Heart left ventricle (tissue), 16 donors: ENCODE measurements around the gene HPSE2. TPM values are rescaled to one million over a fixed set of nuclear protein-coding genes. Genes with fewer than 3 reads are reported as not detected.

Source experiments
- ATAC-seq, 4 donors: fragments of 200-7000 bp; cut with Tn5 transposase; one replicate each; pipeline ENCODE4 v1.9.1; 2020 to 2022; ENCODE audit warnings: moderate library complexity in 4 of 4, mild to moderate bottlenecking in 3 of 4, moderate number of reproducible peaks in 1 of 4
- DNase-seq, 5 donors: peaks; one replicate each; pipeline ENCODE4 v3.0.0-alpha.2; 2020
- H3K27ac ChIP-seq, 12 donors: fragments of 200-600 bp; sonication (generic) in 4 of 12; one replicate each; pipeline versions ENCODE4 v1.5.0 to v1.8.0; 2016 to 2022; ENCODE audit warnings: mild to moderate bottlenecking in 2 of 12
- H3K27me3 ChIP-seq, 9 donors: fragments of 200-600 bp; sonication (generic) in 2 of 9; one replicate each; pipeline versions ENCODE4 v1.5.1 to v1.8.0; 2016 to 2022; ENCODE audit warnings: mild to moderate bottlenecking in 3 of 9
- H3K36me3 ChIP-seq, 9 donors: fragments of 200-600 bp; sonication (generic) in 2 of 9; one replicate each; pipeline versions ENCODE4 v1.5.0 to v1.8.0; 2018 to 2022; ENCODE audit warnings: mild to moderate bottlenecking in 2 of 9
- H3K4me1 ChIP-seq, 12 donors: fragments of 200-600 bp; sonication (generic) in 4 of 12; one replicate each; pipeline versions ENCODE4 v1.5.0 to v1.8.0; 2016 to 2022; ENCODE audit warnings: mild to moderate bottlenecking in 3 of 12
- H3K4me3 ChIP-seq, 12 donors: fragments of 200-600 bp; sonication (generic) in 4 of 12; one replicate each; pipeline versions ENCODE4 v1.5.0 to v1.8.0; 2017 to 2022; ENCODE audit warnings: mild to moderate bottlenecking in 9 of 12, moderate library complexity in 4 of 12
- H3K9me3 ChIP-seq, 12 donors: fragments of 200-600 bp; sonication (generic) in 4 of 12; one replicate each; pipeline versions ENCODE4 v1.5.0 to v1.8.0; 2016 to 2022; ENCODE audit warnings: mild to moderate bottlenecking in 1 of 12
- POLR2A ChIP-seq, 2 donors: fragments of 450-650 bp; IDR thresholded peaks; one replicate each; pipeline ENCODE4 v1.6.1; 2017; ENCODE audit warnings: antibody characterized with exemption in 2 of 2, mild to moderate bottlenecking in 2 of 2, moderate library complexity in 2 of 2
- WGBS, 4 donors: extraction: QIAGEN DNeasy Blood & Tissue Kit in 2 of 4; methylation state at CpG; one replicate each; pipeline versions ENCODE4 v1.1.5 to v1.1.7; 2013 to 2018; 5-methylcytosine and 5-hydroxymethylcytosine counted together
- intact Hi-C, 10 donors: fragments of 100-400 bp; cut with DNase I; formaldehyde crosslinking; loops; one replicate each; pipeline versions ENCODE4 v1.11.1 to v1.14.2; 2022
- polyA plus RNA-seq, 2 donors: library from polyadenylated mRNA; stranded (reverse); fragments of 200-250 nt; gene quantifications; one replicate each; pipeline ENCODE4 v1.2.3, GENCODE V29; 2013
- total RNA-seq, 9 donors: library from RNA; depleted of rRNA in 2 of 9; stranded (reverse); fragments of >200 nt in 2 of 9; fragmentation: NEBNext Ultra II Directional in 3 of 9; extraction: Animal tissue kit (Norgen Biotek cat#: 25700) in 3 of 9; gene quantifications; one replicate each; pipeline versions ENCODE4 v1.1.0 to v1.2.4, GENCODE V29; 2016 to 2023
- TF ChIP-seq, protein P1 (sequence below), 12 donors: fragments of 200-600 bp; sonication (generic) in 4 of 12; IDR thresholded peaks; one replicate each; pipeline versions ENCODE4 v1.5.0 to v1.8.0; 2018 to 2022; ENCODE audit warnings: antibody characterized with exemption in 12 of 12, mild to moderate bottlenecking in 5 of 12
- donor health status: ischemic (EF 13 %, LVEDD 7.1; RV severe dilation, severe dysfunction).
- donor health status: healthy with polysubstance abuse.
- donor health status: DM: no; HTN: yes; CAD: no.
- donor health status: DM: no; HTN: no; CAD: no.
- donor health status: ischemic (EF 25% LVEDD 6.9; RV normal size, moderate dysfunction).
- donor health status: ischemic (EF 25% LVEDD 5.7; RV mildly dilated, moderate dysfunction).
- donor health status: healthy.
- donor health status: DM: yes; HTN: yes; CAD: no.
- donor health status: ischemic (EF 35%, LVEDD 5.7; RV mildly dilated, moderate dysfunction).
- donor health status: nonischemic (EF 11% LVEDD 7.7; RV severe dilation, severe dysfunction).
- donor health status: DM: yes; HTN: yes; CAD: no.
- donor health status: PGD.
- donor health status: ischemic (EF 29% LVEDD 5.4; RV normal size, mild dysfunction).
- donor health status: nonischemic (EF 23%, LVEDD 6.1; RV moderate dilation, normal function).

The HPSE2 gene
- total and polyA plus RNA-seq, 11 donors, result 0.06 to 0.18 (median 0.12) TPM; not detected in 3

DNA sequence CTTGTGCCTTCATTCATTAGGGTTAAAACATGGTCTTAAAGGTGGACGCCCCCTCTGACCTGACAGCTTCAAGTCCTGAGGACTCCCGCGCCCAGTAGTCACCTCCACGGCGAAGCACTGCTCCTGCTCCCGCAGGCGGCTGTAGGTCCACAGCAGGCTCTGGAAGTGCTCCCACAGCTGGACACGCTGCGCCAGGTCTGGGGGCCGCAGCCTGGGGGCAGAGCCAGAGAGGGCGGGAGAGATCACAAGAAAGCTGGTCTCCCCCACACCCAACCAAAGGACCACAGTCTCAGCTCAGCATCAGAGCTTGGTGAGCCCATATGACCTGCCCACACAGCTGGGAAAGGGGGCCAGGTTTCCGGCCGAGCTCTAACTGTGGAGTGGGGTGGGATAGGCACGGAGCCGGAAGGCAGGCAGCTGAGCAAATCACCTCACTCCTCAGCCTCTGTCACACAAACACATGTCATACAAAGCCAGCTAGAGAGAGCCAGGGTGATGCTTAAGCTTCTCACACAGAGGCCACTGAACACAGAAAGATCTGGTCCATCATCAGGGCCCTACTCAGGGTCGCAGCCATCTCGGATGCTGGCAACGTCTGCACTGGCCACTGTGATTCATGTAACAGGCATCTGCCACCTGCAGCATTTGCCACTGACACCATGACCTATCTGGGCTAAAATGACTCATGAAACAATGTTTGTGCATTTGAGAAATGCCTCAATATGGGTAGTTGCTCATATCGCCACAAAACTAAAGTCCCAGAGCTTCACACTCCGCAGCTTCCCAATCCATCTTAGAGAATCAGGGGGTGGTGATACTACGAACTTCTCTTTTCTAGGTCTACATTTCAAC is 801.5 kb downstream of the HPSE2 start:
- WGBS, 4 donors, result 94 to 98% (median 95%) methylated on average over 15 to 21 of the region's 21 CpGs
- H3K27ac ChIP-seq, result no peak overlapping the region
- TF ChIP-seq POLR2A (IDR thresholded peaks at IDR 0.05), result no peak
- TF ChIP-seq, protein P1, sequence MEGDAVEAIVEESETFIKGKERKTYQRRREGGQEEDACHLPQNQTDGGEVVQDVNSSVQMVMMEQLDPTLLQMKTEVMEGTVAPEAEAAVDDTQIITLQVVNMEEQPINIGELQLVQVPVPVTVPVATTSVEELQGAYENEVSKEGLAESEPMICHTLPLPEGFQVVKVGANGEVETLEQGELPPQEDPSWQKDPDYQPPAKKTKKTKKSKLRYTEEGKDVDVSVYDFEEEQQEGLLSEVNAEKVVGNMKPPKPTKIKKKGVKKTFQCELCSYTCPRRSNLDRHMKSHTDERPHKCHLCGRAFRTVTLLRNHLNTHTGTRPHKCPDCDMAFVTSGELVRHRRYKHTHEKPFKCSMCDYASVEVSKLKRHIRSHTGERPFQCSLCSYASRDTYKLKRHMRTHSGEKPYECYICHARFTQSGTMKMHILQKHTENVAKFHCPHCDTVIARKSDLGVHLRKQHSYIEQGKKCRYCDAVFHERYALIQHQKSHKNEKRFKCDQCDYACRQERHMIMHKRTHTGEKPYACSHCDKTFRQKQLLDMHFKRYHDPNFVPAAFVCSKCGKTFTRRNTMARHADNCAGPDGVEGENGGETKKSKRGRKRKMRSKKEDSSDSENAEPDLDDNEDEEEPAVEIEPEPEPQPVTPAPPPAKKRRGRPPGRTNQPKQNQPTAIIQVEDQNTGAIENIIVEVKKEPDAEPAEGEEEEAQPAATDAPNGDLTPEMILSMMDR (IDR thresholded peaks at IDR 0.05), result no peak
- no peaks in the 10 kb centered on the region for H3K27me3 ChIP-seq
- intact Hi-C loops, result no loop called here
- peaks cover 0 to 21% (median 5%) of the 10 kb centered on the region in 12 donors for H3K4me1 ChIP-seq
- ATAC-seq (no peak), DNase-seq (no peak)
- peaks cover 0 to 12% (median 0%) of the 10 kb centered on the region in 12 donors for H3K9me3 ChIP-seq
- H3K4me3 ChIP-seq, result no peak overlapping the region
- H3K36me3 ChIP-seq, result peaks cover 4 to 96% (median 63%) of the 10 kb centered on the region in 9 donors

- Histone ChIP-seq H3K27ac (no peak overlapping the region), H3K4me1 (peaks cover 0 to 21% (median 5%) of the 10 kb centered on the region in 12 donors), H3K36me3 (peaks cover 4 to 95% (median 65%) of the 10 kb centered on the region in 9 donors), H3K27me3 (no peaks in the 10 kb centered on the region), H3K4me3 (no peak overlapping the region), H3K9me3 (peaks cover 0 to 12% (median 0%) of the 10 kb centered on the region in 12 donors)
- WGBS, 4 donors, result 92 to 100% (median 98%) methylated on average over 1 of the region's 1 CpG
- intact Hi-C loops, result no loop called here
- no peak for ATAC-seq
- TF ChIP-seq, protein P1 (IDR thresholded peaks at IDR 0.05), result no peak
- no peak for TF ChIP-seq POLR2A (IDR thresholded peaks at IDR 0.05)
- DNase-seq, result no peak
These were observed 802.3 kb downstream of the HPSE2 start for GRCh38 chr10:98433371-98433770.

- WGBS, 4 donors, result 54 to 100% (median 97%) methylated on average over 1 of the region's 1 CpG
- TF ChIP-seq, protein P1 (IDR thresholded peaks at IDR 0.05), result no peak
- no peak for TF ChIP-seq POLR2A (IDR thresholded peaks at IDR 0.05)
- peaks cover 4 to 97% (median 69%) of the 10 kb centered on the region in 9 donors for H3K36me3 ChIP-seq
- H3K4me3 ChIP-seq, result no peak overlapping the region
- DNase-seq (no peak), ATAC-seq (no peak)
- peaks cover 0 to 12% (median 0%) of the 10 kb centered on the region in 12 donors for H3K9me3 ChIP-seq
- peaks cover 0 to 21% (median 5%) of the 10 kb centered on the region in 12 donors for H3K4me1 ChIP-seq
- H3K27ac ChIP-seq, result peak overlapping the region in 1 of 12 donors; percentile 69
- intact Hi-C loops, result no loop called here
- H3K27me3 ChIP-seq, result no peaks in the 10 kb centered on the region
These were observed 803.3 kb downstream of the HPSE2 start for GRCh38 chr10:98432330-98432729.

DNA sequence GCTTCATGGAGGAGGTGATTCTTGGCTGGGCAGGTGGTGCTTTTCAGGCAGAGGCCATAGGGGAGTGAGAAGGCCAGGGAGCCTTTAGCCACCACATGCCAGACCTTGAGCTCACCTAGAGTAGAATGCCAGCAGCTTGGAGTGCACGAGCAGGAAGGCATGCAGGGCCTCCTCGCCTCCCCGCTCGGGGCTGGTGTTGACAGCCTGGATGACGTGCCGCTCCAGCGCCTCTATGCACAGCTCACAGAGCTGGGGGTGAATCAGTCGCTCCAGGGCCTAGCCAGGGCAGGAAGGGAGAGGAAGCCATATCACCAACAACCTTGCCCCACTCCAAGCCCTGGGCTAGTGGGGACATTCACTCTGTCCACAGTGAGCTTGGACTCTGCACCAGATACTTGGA is 804.6 kb downstream of the HPSE2 start:
- Histone ChIP-seq H3K27ac (peak overlapping the region in 9 of 12 donors; percentile 61 to 85 (median 69)), H3K9me3 (peaks cover 0 to 12% (median 0%) of the 10 kb centered on the region in 12 donors), H3K36me3 (peaks cover 4 to 99% (median 80%) of the 10 kb centered on the region in 9 donors), H3K4me3 (no peak overlapping the region), H3K27me3 (no peaks in the 10 kb centered on the region), H3K4me1 (peaks cover 0 to 14% (median 2%) of the 10 kb centered on the region in 12 donors)
- WGBS, 4 donors, result 52 to 64% (median 54%) methylated on average over 6 to 8 of the region's 8 CpGs
- no peak for TF ChIP-seq POLR2A (IDR thresholded peaks at IDR 0.05)
- TF ChIP-seq, protein P1 (IDR thresholded peaks at IDR 0.05), result no peak
- ATAC-seq (peak; percentile 91 to 99 (median 96)), DNase-seq (peak; percentile 53 to 93 (median 85))
- intact Hi-C loops, result loop anchor here in 1 of 10 donors (2.0 kb wide), 1 partner anchor 30 kb away; no protein-coding TSS in a partner anchor
